Measurements from ENCODE around the gene JCAD. TPM values are rescaled to one million over a fixed set of nuclear protein-coding genes. Genes with fewer than 3 reads are reported as not detected.

Gene JCAD
- total and polyA plus RNA-seq, 9 of the 15 experiments (the other 6 are each of a cell fraction or from before 2014, with no cell fraction given), result not detected

DNA sequence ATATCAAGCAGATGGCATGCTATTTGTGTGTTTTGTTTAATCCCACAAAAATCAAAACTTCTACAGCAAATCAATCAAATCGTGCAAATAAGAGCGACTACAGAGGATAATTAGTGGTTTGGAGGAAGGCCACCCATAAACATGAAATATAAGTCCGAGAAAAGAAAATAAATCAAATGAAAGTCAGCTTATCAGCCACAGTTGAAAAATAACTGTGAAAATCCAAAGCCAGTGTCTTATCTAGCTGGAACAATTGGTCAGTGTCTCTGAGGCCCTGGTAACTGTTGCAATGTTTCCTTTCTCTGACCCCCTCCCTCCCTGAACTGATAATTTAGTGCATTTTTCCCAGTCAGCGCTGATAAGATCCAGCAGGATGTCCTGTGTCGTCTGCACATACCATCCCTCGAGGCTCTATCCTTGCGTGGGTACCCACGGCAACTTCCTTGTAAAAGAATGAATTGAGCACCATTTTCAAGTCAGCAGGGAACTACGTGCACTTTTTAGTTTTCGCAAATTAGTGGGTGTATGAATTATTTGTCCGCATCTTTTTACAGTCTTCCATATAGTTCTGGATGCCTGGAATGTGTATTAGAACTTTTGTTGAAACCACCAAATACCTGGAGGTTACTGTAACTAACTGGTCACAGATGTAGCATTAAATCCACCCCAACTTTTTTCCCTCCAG lies 10.8 kb upstream of the JCAD start (continued):
- TF ChIP-seq RERE (CRISPR knock-in tag; IDR thresholded peaks at IDR 0.05; ENCODE audit: borderline replicate concordance), result no peak
- TF ChIP-seq CBX3 (IDR thresholded peaks at IDR 0.05; ENCODE audit: borderline replicate concordance in 1 of 2, low read length in 2 of 2), result no peak
- TF ChIP-seq HOXB6 (CRISPR knock-in tag; IDR thresholded peaks at IDR 0.05; ENCODE audit: borderline replicate concordance), result no peak
- no peak for TF ChIP-seq KHSRP (IDR thresholded peaks at IDR 0.05)
- peak; percentile 98 for TF ChIP-seq HMG20A (CRISPR knock-in tag; conservative IDR thresholded peaks at IDR 0.05)
- TF ChIP-seq WHSC1 (IDR thresholded peaks at IDR 0.05; ENCODE audit: low read length), result no peak
- TF ChIP-seq KLF10 (CRISPR knock-in tag; IDR thresholded peaks at IDR 0.05), result no peak
- no peak for TF ChIP-seq ZNF184 (CRISPR knock-in tag; IDR thresholded peaks at IDR 0.05)
- no peak for TF ChIP-seq IRF9 (tag; IDR thresholded peaks at IDR 0.05)
- TF ChIP-seq JUNB (CRISPR knock-in tag; conservative IDR thresholded peaks at IDR 0.05), result no peak
- no peak for TF ChIP-seq ZFPM2 (CRISPR knock-in tag; IDR thresholded peaks at IDR 0.05)
- TF ChIP-seq NR2F6 (CRISPR knock-in tag; IDR thresholded peaks at IDR 0.05), result no peak
- no peak for TF ChIP-seq YBX1 (IDR thresholded peaks at IDR 0.05)
- no peak for TF ChIP-seq GATAD2A (IDR thresholded peaks at IDR 0.05)
- no peak for TF ChIP-seq HMGXB4 (CRISPR knock-in tag; IDR thresholded peaks at IDR 0.05)
- TF ChIP-seq NRF1 (conservative IDR thresholded peaks at IDR 0.05 in 1 of 2, IDR thresholded peaks at IDR 0.05 in 1 of 2), result no peak
- TF ChIP-seq, protein P1, sequence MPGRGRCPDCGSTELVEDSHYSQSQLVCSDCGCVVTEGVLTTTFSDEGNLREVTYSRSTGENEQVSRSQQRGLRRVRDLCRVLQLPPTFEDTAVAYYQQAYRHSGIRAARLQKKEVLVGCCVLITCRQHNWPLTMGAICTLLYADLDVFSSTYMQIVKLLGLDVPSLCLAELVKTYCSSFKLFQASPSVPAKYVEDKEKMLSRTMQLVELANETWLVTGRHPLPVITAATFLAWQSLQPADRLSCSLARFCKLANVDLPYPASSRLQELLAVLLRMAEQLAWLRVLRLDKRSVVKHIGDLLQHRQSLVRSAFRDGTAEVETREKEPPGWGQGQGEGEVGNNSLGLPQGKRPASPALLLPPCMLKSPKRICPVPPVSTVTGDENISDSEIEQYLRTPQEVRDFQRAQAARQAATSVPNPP (IDR thresholded peaks at IDR 0.05; ENCODE audit: borderline replicate concordance, insufficient read depth, insufficient read length), result no peak
- peak; percentile 81 for TF ChIP-seq ZNF766 (CRISPR knock-in tag; conservative IDR thresholded peaks at IDR 0.05)
- TF ChIP-seq NCOR1 (IDR thresholded peaks at IDR 0.05), result peak; percentile 73
- TF ChIP-seq BCL6 (CRISPR knock-in tag; IDR thresholded peaks at IDR 0.05), result no peak
- TF ChIP-seq SRSF7 (optimal IDR thresholded peaks at IDR 0.05; ENCODE audit: low read depth, low read length), result no peak

All from K562 (cell line).